ENCODE results near the gene KCTD7.
"Not testable (repeated sequence)": the region's sequence is repeated elsewhere in the genome, so short reads cannot be mapped to it uniquely, and the experiment has no call there.

DNA sequence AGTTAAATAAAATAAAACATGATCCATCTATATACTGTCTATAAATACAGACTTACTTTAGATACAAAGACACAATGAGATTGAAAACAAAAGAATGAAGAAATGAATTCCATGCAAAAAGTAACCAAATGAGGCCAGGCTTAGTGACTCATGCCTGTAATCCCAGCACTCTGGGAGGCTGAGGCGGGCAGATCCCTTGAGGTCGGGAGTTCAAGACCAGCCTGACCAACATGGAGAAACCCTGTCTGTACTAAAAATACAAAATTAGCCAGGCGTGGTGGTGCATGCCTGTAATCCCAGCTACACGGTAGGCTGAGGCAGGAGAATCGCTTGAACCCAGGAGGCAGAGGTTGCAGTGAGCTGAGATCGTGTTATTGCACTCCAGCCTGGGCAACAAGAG lies 59.0 kb downstream of the KCTD7 start:
- TF ChIP-seq, protein P1, sequence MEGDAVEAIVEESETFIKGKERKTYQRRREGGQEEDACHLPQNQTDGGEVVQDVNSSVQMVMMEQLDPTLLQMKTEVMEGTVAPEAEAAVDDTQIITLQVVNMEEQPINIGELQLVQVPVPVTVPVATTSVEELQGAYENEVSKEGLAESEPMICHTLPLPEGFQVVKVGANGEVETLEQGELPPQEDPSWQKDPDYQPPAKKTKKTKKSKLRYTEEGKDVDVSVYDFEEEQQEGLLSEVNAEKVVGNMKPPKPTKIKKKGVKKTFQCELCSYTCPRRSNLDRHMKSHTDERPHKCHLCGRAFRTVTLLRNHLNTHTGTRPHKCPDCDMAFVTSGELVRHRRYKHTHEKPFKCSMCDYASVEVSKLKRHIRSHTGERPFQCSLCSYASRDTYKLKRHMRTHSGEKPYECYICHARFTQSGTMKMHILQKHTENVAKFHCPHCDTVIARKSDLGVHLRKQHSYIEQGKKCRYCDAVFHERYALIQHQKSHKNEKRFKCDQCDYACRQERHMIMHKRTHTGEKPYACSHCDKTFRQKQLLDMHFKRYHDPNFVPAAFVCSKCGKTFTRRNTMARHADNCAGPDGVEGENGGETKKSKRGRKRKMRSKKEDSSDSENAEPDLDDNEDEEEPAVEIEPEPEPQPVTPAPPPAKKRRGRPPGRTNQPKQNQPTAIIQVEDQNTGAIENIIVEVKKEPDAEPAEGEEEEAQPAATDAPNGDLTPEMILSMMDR (conservative IDR thresholded peaks at IDR 0.05 in 1 of 2, IDR thresholded peaks at IDR 0.05 in 1 of 2; ENCODE audit: low read depth in 1 of 2, low read length in 2 of 2) = not testable (repeated sequence)
- TF ChIP-seq EZH2 (IDR thresholded peaks at IDR 0.05; ENCODE audit: low read length, missing control alignments) = not testable (repeated sequence)
